Stimulated activated CD4-positive, alpha-beta T cell treated with anti-CD3 and anti-CD28 coated beads, Interleukin-12 subunit alpha, Interleukin-12 subunit beta, amount 100 ng/mL, for 4 hours (primary cell): ENCODE data around the gene MYMK.

Experiments
- DNase-seq: peaks from one replicate; pipeline ENCODE4 v3.0.0-alpha.2; 2020

The MYMK gene

GRCh38 chr9:133516256-133516960 is 8.4 kb downstream of the MYMK start:
- DNase-seq = no peak

GRCh38 chr9:133515615-133516255 is 9.0 kb downstream of the MYMK start:
- no peak for DNase-seq

- DNase-seq = no peak
These were observed 9.5 kb downstream of the MYMK start for GRCh38 chr9:133515240-133515610.

GRCh38 chr9:133514460-133515239 is 10.1 kb downstream of the MYMK start:
- no peak for DNase-seq

GRCh38 chr9:133513214-133514100 is 11.3 kb downstream of the MYMK start:
- no peak for DNase-seq

GRCh38 chr9:133512253-133513213 is 12.2 kb downstream of the MYMK start:
- DNase-seq = no peak

- no peak for DNase-seq
These were observed 13.2 kb downstream of the MYMK start for GRCh38 chr9:133511607-133512006.

- DNase-seq = no peak
These were observed 13.7 kb downstream of the MYMK start for GRCh38 chr9:133510926-133511505.

- DNase-seq = no peak
These were observed 15.3 kb downstream of the MYMK start for GRCh38 chr9:133509179-133510083.

- DNase-seq = no peak
These were observed 16.7 kb downstream of the MYMK start for GRCh38 chr9:133508046-133508445.

GRCh38 chr9:133507246-133507965 is 17.4 kb downstream of the MYMK start:
- DNase-seq = no peak

GRCh38 chr9:133506653-133507038 is 18.1 kb downstream of the MYMK start:
- no peak for DNase-seq

- DNase-seq = no peak
These were observed 18.7 kb downstream of the MYMK start for GRCh38 chr9:133505901-133506652.

GRCh38 chr9:133505186-133505830 is 19.5 kb downstream of the MYMK start:
- no peak for DNase-seq

GRCh38 chr9:133502112-133502511 is 22.6 kb downstream of the MYMK start:
- DNase-seq = no peak

- no peak for DNase-seq
These were observed 24.9 kb downstream of the MYMK start for GRCh38 chr9:133499892-133500270.

- DNase-seq = no peak
These were observed 25.4 kb downstream of the MYMK start for GRCh38 chr9:133499132-133499891.
